CD4-positive, CD25-positive, alpha-beta regulatory T cell (primary cell): ENCODE measurements around the gene ANP32B. TPM values are rescaled to one million over a fixed set of nuclear protein-coding genes. Genes with fewer than 3 reads are reported as not detected.
"Not testable (repeated sequence)": the region's sequence is repeated elsewhere in the genome, so short reads cannot be mapped to it uniquely, and the experiment has no call there.

ENCODE experiments used
- ATAC-seq, 2 donors: fragments of 150-1000 bp; cut with Tn5 transposase; one replicate each; pipeline ENCODE4 v1.10.0; 2021; ENCODE audit warnings: low read depth in 2 of 2, moderate number of reproducible peaks in 2 of 2, moderate library complexity in 1 of 2
- DNase-seq, 3 donors: peaks; one replicate each; pipeline versions ENCODE4 v3.0.0 to v3.0.0-alpha.2; 2012 to 2022; ENCODE audit warnings: mixed read lengths in 1 of 3
- H3K27ac ChIP-seq: one replicate; pipeline ENCODE4 v1.7.0; 2013; ENCODE audit warnings: mild to moderate bottlenecking, low read length; ENCODE audit not compliant: insufficient read depth, poor library complexity, severe bottlenecking
- H3K27me3 ChIP-seq: one replicate; pipeline ENCODE4 v1.7.0; 2013; ENCODE audit warnings: low read length; ENCODE audit not compliant: control insufficient read depth, insufficient read depth
- H3K36me3 ChIP-seq: one replicate; pipeline ENCODE4 v1.7.0; 2013; ENCODE audit warnings: mild to moderate bottlenecking, low read length, moderate library complexity; ENCODE audit not compliant: control insufficient read depth, insufficient read depth
- H3K4me1 ChIP-seq: 2 replicates; pipeline ENCODE4 v1.7.0; 2013; ENCODE audit warnings: mild to moderate bottlenecking, low read length; ENCODE audit not compliant: insufficient read depth, control insufficient read depth, poor library complexity, severe bottlenecking
- H3K4me3 ChIP-seq: one replicate; pipeline ENCODE4 v1.7.0; 2013; ENCODE audit warnings: low read depth, mild to moderate bottlenecking, low read length, moderate library complexity
- H3K9me3 ChIP-seq, 2 experiments: 1 replicate in 1 of 2; 2 replicates in 1 of 2; pipeline ENCODE4 v1.7.0; 2013; ENCODE audit warnings: low read length in 2 of 2, mild to moderate bottlenecking in 1 of 2, moderate library complexity in 1 of 2; ENCODE audit not compliant: control insufficient read depth in 2 of 2
- H3K27ac Mint-ChIP-seq, 3 donors: one replicate each; pipeline ENCODE4 v1.8.0; 2020 to 2022; ENCODE audit warnings: mild to moderate bottlenecking in 3 of 3, mixed read lengths in 3 of 3, moderate library complexity in 2 of 3
- H3K27me3 Mint-ChIP-seq: one replicate; pipeline ENCODE4 v1.8.0; 2022; ENCODE audit warnings: mild to moderate bottlenecking, mixed read lengths
- H3K36me3 Mint-ChIP-seq: one replicate; pipeline ENCODE4 v1.8.0; 2020; ENCODE audit warnings: mixed read lengths
- H3K4me1 Mint-ChIP-seq, 4 donors: one replicate each; pipeline ENCODE4 v1.8.0; 2020 to 2022; ENCODE audit warnings: mixed read lengths in 4 of 4, mild to moderate bottlenecking in 1 of 4
- H3K4me3 Mint-ChIP-seq, 4 donors: one replicate each; pipeline ENCODE4 v1.8.0; 2020 to 2022; ENCODE audit warnings: mild to moderate bottlenecking in 4 of 4, mixed read lengths in 4 of 4, moderate library complexity in 3 of 4
- H3K9me3 Mint-ChIP-seq, 7 donors: one replicate each; pipeline ENCODE4 v1.8.0; 2020 to 2022; ENCODE audit warnings: mixed read lengths in 7 of 7, mild to moderate bottlenecking in 3 of 7, moderate library complexity in 2 of 7
- polyA plus RNA-seq, 4 donors: library from polyadenylated mRNA; unstranded; fragments of 300-500 nt; fragmentation: Illumina TruSeq; gene quantifications; one replicate each; pipeline ENCODE4 v1.2.3, GENCODE V29; 2021
- total RNA-seq: library from RNA; stranded (reverse); gene quantifications from one replicate; pipeline ENCODE4 v1.2.3, GENCODE V29; 2022

ANP32B gene
- total and polyA plus RNA-seq, 5 donors from 2014 or later = 83.6 to 188 (median 92.7) TPM

GRCh38 chr9:97966493-97966892 is 16.6 kb upstream of the ANP32B start:
- Histone ChIP-seq H3K27ac (no peak overlapping the region), H3K4me3 (no peak overlapping the region), H3K4me1 (no peaks in the 10 kb centered on the region), H3K9me3 (no peaks in the 10 kb centered on the region), H3K36me3 (no peaks in the 10 kb centered on the region), H3K27me3 (peaks cover 4% of the 10 kb centered on the region)
- H3K4me1 Mint-ChIP-seq = peaks cover 0 to 5% (median 0%) of the 10 kb centered on the region in 4 donors
- ATAC-seq (no peak), DNase-seq (no peak)
- H3K36me3 Mint-ChIP-seq = no peaks in the 10 kb centered on the region
- H3K27me3 Mint-ChIP-seq = peaks cover 34% of the 10 kb centered on the region
- no peaks in the 10 kb centered on the region for H3K9me3 Mint-ChIP-seq
- H3K27ac Mint-ChIP-seq = no peak overlapping the region
- no peak overlapping the region for H3K4me3 Mint-ChIP-seq

GRCh38 chr9:97969014-97969413 is 14.1 kb upstream of the ANP32B start:
- no peak overlapping the region for H3K4me3 Mint-ChIP-seq

GRCh38 chr9:97970165-97970564 is 13.0 kb upstream of the ANP32B start:
- DNase-seq = no peak

More at GRCh38 chr9:97969014-97969413, 14.1 kb upstream of the ANP32B start:
- Histone ChIP-seq H3K4me3 (no peak overlapping the region), H3K36me3 (no peaks in the 10 kb centered on the region), H3K27me3 (peaks cover 4% of the 10 kb centered on the region), H3K27ac (no peak overlapping the region), H3K4me1 (no peaks in the 10 kb centered on the region), H3K9me3 (no peaks in the 10 kb centered on the region)
- Mint-ChIP-seq H3K4me1 (peaks cover 0 to 5% (median 0%) of the 10 kb centered on the region in 4 donors), H3K36me3 (no peaks in the 10 kb centered on the region), H3K27ac (no peak overlapping the region), H3K9me3 (peaks cover 0 to 2% (median 0%) of the 10 kb centered on the region in 7 donors), H3K27me3 (peaks cover 53% of the 10 kb centered on the region)
- ATAC-seq (no peak), DNase-seq (no peak)

GRCh38 chr9:97972753-97973152 is 10.4 kb upstream of the ANP32B start:
- no peak overlapping the region for H3K4me3 Mint-ChIP-seq
- peaks cover 59% of the 10 kb centered on the region for H3K27me3 Mint-ChIP-seq
- H3K4me1 ChIP-seq = no peaks in the 10 kb centered on the region
- peaks cover 0 to 5% (median 0%) of the 10 kb centered on the region in 7 donors for H3K9me3 Mint-ChIP-seq
- peaks cover 0 to 3% (median 0%) of the 10 kb centered on the region in 4 donors for H3K4me1 Mint-ChIP-seq
- no peak overlapping the region for H3K4me3 ChIP-seq
- no peaks in the 10 kb centered on the region for H3K9me3 ChIP-seq
- no peaks in the 10 kb centered on the region for H3K27me3 ChIP-seq
- H3K36me3 ChIP-seq = no peaks in the 10 kb centered on the region
- peaks cover 4% of the 10 kb centered on the region for H3K36me3 Mint-ChIP-seq
- H3K27ac Mint-ChIP-seq = no peak overlapping the region
- ATAC-seq = no peak
- H3K27ac ChIP-seq = no peak overlapping the region
- DNase-seq = no peak

More at GRCh38 chr9:97970165-97970564, 13.0 kb upstream of the ANP32B start:
- Mint-ChIP-seq H3K4me3 (no peak overlapping the region), H3K27me3 (peaks cover 54% of the 10 kb centered on the region), H3K27ac (no peak overlapping the region), H3K36me3 (peaks cover 2% of the 10 kb centered on the region), H3K9me3 (peaks cover 0 to 3% (median 0%) of the 10 kb centered on the region in 7 donors), H3K4me1 (peaks cover 0 to 3% (median 0%) of the 10 kb centered on the region in 4 donors)
- Histone ChIP-seq H3K4me1 (no peaks in the 10 kb centered on the region), H3K9me3 (no peaks in the 10 kb centered on the region), H3K27ac (no peak overlapping the region), H3K4me3 (no peak overlapping the region), H3K27me3 (peaks cover 3% of the 10 kb centered on the region), H3K36me3 (no peaks in the 10 kb centered on the region)
- no peak for ATAC-seq

- Histone ChIP-seq H3K9me3 (no peaks in the 10 kb centered on the region), H3K4me1 (no peaks in the 10 kb centered on the region), H3K36me3 (no peaks in the 10 kb centered on the region), H3K27me3 (no peaks in the 10 kb centered on the region), H3K27ac (no peak overlapping the region), H3K4me3 (no peak overlapping the region)
- no peak overlapping the region for H3K27ac Mint-ChIP-seq
- no peak for ATAC-seq
- DNase-seq = no peak
- peaks cover 48% of the 10 kb centered on the region for H3K27me3 Mint-ChIP-seq
- H3K36me3 Mint-ChIP-seq = peaks cover 4% of the 10 kb centered on the region
- H3K4me1 Mint-ChIP-seq = peaks cover 0 to 9% (median 6%) of the 10 kb centered on the region in 4 donors
- peaks cover 0 to 5% (median 0%) of the 10 kb centered on the region in 7 donors for H3K9me3 Mint-ChIP-seq
- no peak overlapping the region for H3K4me3 Mint-ChIP-seq
Observed at GRCh38 chr9:97975376-97975775, 7.8 kb upstream of the ANP32B start.

- H3K36me3 Mint-ChIP-seq, ATAC-seq, H3K36me3 ChIP-seq, H3K4me3 ChIP-seq, H3K4me3 Mint-ChIP-seq, DNase-seq, H3K27ac Mint-ChIP-seq, H3K27ac ChIP-seq, H3K4me1 ChIP-seq, H3K27me3 ChIP-seq, H3K9me3 ChIP-seq, H3K9me3 Mint-ChIP-seq: not testable (repeated sequence)
- Mint-ChIP-seq H3K27me3 (peaks cover 45% of the 10 kb centered on the region), H3K4me1 (peaks cover 0 to 20% (median 14%) of the 10 kb centered on the region in 4 donors)
Observed at GRCh38 chr9:97976633-97977032, 6.5 kb upstream of the ANP32B start.

GRCh38 chr9:97978371-97979130 is 4.6 kb upstream of the ANP32B start:
- no peak overlapping the region for H3K4me3 ChIP-seq
- H3K36me3 ChIP-seq = no peaks in the 10 kb centered on the region
- peaks cover 8 to 29% (median 22%) of the 10 kb centered on the region in 4 donors for H3K4me1 Mint-ChIP-seq
- peaks cover 0 to 5% (median 0%) of the 10 kb centered on the region in 7 donors for H3K9me3 Mint-ChIP-seq
- ATAC-seq = no peak
- DNase-seq = no peak
- H3K36me3 Mint-ChIP-seq = peaks cover 4% of the 10 kb centered on the region
- H3K27me3 Mint-ChIP-seq = peaks cover 26% of the 10 kb centered on the region
- H3K4me3 Mint-ChIP-seq = no peak overlapping the region
- no peaks in the 10 kb centered on the region for H3K27me3 ChIP-seq
- no peaks in the 10 kb centered on the region for H3K9me3 ChIP-seq
- H3K27ac ChIP-seq = no peak overlapping the region
- peaks cover 9% of the 10 kb centered on the region for H3K4me1 ChIP-seq
- no peak overlapping the region for H3K27ac Mint-ChIP-seq
